ENCODE measurements around the gene CACNA1D.

CACNA1D gene

DNA sequence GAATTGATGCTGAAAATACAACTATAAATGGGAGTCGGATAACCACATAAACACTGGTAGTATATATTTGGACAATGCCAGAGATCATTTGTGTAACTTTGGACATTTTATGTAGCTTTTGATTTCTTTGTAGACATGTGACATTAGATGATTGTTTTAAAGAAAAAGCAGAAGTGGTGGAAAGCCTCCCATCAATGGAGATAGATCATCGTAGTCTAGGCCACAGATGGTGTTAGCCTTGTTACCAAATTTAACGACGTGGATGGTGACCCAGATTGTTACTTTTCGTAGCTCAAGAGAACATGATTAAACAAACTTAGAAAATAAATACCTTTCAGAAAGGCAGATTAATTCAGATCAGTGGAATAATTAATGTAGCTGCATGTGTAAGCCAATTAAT is 8.8 kb downstream of the CACNA1D start:
- no peak for DNase-seq (ENCODE audit: insufficient read length, low spot score)
- peak; percentile 59 for TF ChIP-seq SPI1 (IDR thresholded peaks at IDR 0.05; ENCODE audit: low read depth, low read length)
- no peak for TF ChIP-seq POU2F2 (IDR thresholded peaks at IDR 0.05; ENCODE audit: low read depth, low read length)
- no peak for FAIRE-seq

DNA sequence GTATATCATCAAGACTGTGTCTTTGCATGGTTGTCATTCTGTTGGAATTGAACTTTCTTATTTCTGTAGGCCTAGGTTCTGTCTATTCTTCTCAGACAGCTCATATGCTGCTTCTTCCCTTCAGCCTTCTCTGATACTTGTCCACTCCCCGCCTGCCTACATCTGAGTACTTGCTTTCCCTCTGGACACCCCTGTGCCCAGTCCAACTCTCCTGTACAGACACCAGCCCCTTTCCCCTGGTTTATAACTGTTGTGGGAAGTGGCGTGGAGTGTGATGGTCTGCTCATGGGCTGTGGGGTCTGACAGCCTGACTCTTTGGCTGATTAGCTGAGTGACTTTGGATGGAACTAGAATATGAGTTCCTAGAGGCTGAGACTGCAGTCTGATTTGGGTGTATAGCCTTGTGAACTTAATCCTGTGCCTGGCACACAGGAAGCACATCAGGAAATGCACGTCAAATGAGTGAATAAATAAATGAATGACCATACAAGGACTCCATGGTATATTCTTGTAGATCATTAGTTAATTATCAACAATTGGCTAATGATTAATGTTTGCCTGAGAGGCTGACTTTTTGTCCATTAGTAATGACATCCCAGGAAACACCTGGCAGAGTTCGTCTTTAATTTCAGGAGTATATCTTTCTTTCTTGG is 11.8 kb downstream of the CACNA1D start:
- no peak for DNase-seq (ENCODE audit: insufficient read length, low spot score)
- TF ChIP-seq TAF1 (IDR thresholded peaks at IDR 0.05; ENCODE audit: low read depth, low read length), result no peak
- no peak for TF ChIP-seq POLR2AphosphoS5 (IDR thresholded peaks at IDR 0.05; ENCODE audit: low read depth, low read length)
- no peak for FAIRE-seq

DNA sequence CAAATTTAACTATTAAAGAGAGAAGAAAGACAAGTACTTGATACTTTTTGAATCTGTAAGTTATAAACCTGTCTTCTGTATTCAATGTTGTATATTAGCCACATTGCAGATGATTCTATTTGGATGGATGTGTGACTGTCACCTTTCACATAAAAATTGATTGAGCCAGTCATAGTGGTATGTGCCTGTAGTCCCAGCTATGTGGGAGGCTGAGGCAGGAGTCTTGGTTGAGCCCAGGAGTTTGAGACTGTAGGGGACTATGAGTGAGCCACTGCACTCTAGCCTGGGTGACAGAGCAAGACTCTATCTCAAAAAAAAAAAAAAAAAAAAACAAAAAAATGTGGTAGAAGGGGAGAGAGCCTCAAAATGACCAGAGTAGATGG is 12.3 kb downstream of the CACNA1D start:
- DNase-seq (ENCODE audit: insufficient read length, low spot score) (no peak), FAIRE-seq (no peak)
- TF ChIP-seq TAF1 (IDR thresholded peaks at IDR 0.05; ENCODE audit: low read depth, low read length) (no peak), POLR2A (IDR thresholded peaks at IDR 0.05; ENCODE audit: low read depth, low read length) (no peak), PAX5 (IDR thresholded peaks at IDR 0.05; ENCODE audit: insufficient read depth, low read length, severe bottlenecking) (no peak), SPI1 (IDR thresholded peaks at IDR 0.05; ENCODE audit: low read depth, low read length) (no peak), POLR2AphosphoS5 (IDR thresholded peaks at IDR 0.05; ENCODE audit: low read depth, low read length) (no peak)

DNA sequence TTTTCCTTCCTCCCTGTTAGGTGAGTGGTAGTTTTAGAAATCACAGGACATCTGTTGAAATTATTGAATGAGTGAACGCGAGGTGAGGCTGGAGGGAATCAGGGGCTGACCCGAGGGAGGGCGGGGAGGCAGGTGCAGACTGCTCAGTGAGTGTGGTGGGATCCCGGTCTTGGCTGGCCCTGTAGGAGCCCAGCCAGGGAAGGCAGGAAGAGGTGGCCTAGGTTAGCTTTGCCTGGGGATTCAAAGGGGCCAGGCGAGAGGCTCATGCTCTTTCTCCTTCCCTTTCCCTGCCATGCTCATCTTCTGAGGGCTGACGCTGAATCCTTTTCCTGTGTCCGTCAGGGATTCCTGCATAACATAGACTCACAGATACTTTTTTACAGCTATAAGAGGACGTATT is 15.1 kb downstream of the CACNA1D start:
- TF ChIP-seq PAX5 (IDR thresholded peaks at IDR 0.05; ENCODE audit: insufficient read depth, low read length, severe bottlenecking) (no peak), POLR2A (IDR thresholded peaks at IDR 0.05; ENCODE audit: low read depth, low read length) (no peak), POLR2AphosphoS5 (IDR thresholded peaks at IDR 0.05; ENCODE audit: low read depth, low read length) (no peak), SPI1 (IDR thresholded peaks at IDR 0.05; ENCODE audit: low read depth, low read length) (no peak), TAF1 (IDR thresholded peaks at IDR 0.05; ENCODE audit: low read depth, low read length) (no peak), POU2F2 (IDR thresholded peaks at IDR 0.05; ENCODE audit: low read depth, low read length) (no peak)
- DNase-seq (ENCODE audit: insufficient read length, low spot score) (no peak), FAIRE-seq (no peak)

DNA sequence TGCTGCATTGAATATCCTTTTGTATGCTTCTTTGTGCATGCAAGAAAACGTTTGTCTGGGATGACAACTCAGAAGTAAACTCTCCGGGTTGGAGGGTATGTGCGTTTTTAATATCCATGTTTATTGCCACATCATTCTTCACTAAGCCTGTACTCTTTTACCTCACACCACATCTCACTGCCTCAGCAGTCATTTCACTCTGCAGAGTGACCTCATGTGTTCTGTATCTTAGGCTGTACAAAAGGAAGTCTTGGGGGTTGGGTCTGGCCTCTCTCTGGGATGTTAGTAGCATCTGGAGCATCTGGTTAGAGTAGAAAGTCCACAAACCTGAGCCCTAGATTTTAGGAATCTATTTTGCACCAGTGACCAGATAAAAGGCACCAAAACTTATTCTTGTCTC is 16.1 kb downstream of the CACNA1D start:
- FAIRE-seq, result no peak
- no peak for DNase-seq (ENCODE audit: insufficient read length, low spot score)
- TF ChIP-seq TAF1 (IDR thresholded peaks at IDR 0.05; ENCODE audit: low read depth, low read length) (no peak), PAX5 (IDR thresholded peaks at IDR 0.05; ENCODE audit: insufficient read depth, low read length, severe bottlenecking) (no peak), POLR2AphosphoS5 (IDR thresholded peaks at IDR 0.05; ENCODE audit: low read depth, low read length) (no peak), POU2F2 (IDR thresholded peaks at IDR 0.05; ENCODE audit: low read depth, low read length) (no peak), SPI1 (IDR thresholded peaks at IDR 0.05; ENCODE audit: low read depth, low read length) (no peak), POLR2A (IDR thresholded peaks at IDR 0.05; ENCODE audit: low read depth, low read length) (no peak)

DNA sequence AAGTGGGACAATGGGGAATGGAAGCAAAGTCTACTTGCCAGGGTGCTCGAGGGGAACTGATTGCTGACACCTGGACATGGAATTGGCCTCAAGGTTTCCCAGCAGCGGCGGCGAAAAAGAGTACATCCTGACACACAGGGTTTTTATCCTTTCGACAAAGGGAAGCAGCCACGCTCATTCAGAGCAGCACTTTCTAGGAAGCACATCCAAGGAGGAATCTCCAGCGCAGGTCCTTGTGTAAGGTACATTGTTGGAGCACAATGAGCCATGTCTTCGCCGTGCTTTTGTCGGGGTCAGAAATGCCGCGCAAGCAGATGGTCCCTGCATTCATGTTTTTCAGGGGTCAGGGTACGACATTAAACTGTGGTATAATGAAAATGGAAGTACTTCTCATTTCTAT is 16.8 kb downstream of the CACNA1D start:
- FAIRE-seq (no peak), DNase-seq (ENCODE audit: insufficient read length, low spot score) (no peak)
- TF ChIP-seq POLR2A (IDR thresholded peaks at IDR 0.05; ENCODE audit: low read depth, low read length) (no peak), TAF1 (IDR thresholded peaks at IDR 0.05; ENCODE audit: low read depth, low read length) (no peak), POU2F2 (IDR thresholded peaks at IDR 0.05; ENCODE audit: low read depth, low read length) (no peak), POLR2AphosphoS5 (IDR thresholded peaks at IDR 0.05; ENCODE audit: low read depth, low read length) (no peak), PAX5 (IDR thresholded peaks at IDR 0.05; ENCODE audit: insufficient read depth, low read length, severe bottlenecking) (no peak), SPI1 (IDR thresholded peaks at IDR 0.05; ENCODE audit: low read depth, low read length) (no peak)

DNA sequence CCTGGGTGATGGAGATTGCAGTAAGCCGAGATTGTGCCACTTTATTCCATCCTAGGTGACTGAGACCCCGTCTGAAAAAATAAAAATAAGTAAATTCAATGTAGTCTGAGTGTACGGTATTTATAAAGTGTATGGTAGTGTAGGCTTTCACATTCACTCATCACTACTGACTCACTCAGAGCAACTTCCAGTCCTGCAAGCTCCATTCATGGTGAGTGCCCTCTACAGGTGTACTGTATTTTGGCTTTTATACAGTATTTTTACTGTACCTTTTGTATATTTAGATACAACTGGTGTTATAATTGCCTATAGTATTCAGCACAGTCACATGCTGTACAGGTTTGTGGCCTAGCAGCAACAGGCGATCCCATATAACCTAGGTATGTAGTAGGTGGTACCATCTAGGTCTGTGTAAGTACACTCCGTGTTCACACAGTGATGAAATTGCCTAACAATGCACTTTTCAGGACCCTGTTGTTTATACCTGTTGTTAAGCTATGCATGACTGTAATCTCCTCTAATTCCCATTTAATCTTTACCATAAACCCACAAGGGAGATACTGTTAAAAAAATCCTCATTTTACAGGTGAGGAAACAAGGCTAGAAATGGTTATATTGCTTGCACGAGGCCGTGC is 19.3 kb downstream of the CACNA1D start:
- FAIRE-seq (peak; percentile 72), DNase-seq (ENCODE audit: insufficient read length, low spot score) (no peak)

DNA sequence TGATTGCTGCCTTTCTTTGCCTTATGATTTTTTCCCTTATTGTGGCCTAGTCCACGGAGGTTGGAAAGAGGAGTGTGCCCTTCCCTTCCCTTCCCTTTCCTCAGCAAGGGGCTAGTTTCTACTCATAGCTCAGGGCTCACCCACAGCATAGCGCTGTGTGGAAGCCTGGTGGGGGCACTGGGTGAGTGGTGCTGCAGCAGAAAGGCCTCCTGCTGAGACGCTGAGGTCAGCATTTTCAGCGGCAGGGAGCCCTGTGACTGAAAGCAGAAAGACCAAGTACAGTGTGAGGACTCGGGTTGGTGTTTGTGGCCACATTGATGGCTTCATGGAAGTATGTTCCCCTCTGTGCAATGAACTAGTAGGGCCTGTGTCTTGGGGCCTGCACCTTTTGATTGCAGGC is 21.9 kb downstream of the CACNA1D start:
- TF ChIP-seq POU2F2 (IDR thresholded peaks at IDR 0.05; ENCODE audit: low read depth, low read length) (no peak), POLR2AphosphoS5 (IDR thresholded peaks at IDR 0.05; ENCODE audit: low read depth, low read length) (no peak), SPI1 (IDR thresholded peaks at IDR 0.05; ENCODE audit: low read depth, low read length) (no peak), TAF1 (IDR thresholded peaks at IDR 0.05; ENCODE audit: low read depth, low read length) (no peak), POLR2A (IDR thresholded peaks at IDR 0.05; ENCODE audit: low read depth, low read length) (no peak), PAX5 (IDR thresholded peaks at IDR 0.05; ENCODE audit: insufficient read depth, low read length, severe bottlenecking) (no peak)
- DNase-seq (ENCODE audit: insufficient read length, low spot score) (no peak), FAIRE-seq (no peak)

More for the DNA sequence above, 19.3 kb downstream of the CACNA1D start:
- no peak for TF ChIP-seq POU2F2 (IDR thresholded peaks at IDR 0.05; ENCODE audit: low read depth, low read length)
- no peak for TF ChIP-seq PAX5 (IDR thresholded peaks at IDR 0.05; ENCODE audit: insufficient read depth, low read length, severe bottlenecking)
- TF ChIP-seq TAF1 (IDR thresholded peaks at IDR 0.05; ENCODE audit: low read depth, low read length), result no peak
- TF ChIP-seq SPI1 (IDR thresholded peaks at IDR 0.05; ENCODE audit: low read depth, low read length), result no peak
- TF ChIP-seq POLR2A (IDR thresholded peaks at IDR 0.05; ENCODE audit: low read depth, low read length), result no peak
- TF ChIP-seq POLR2AphosphoS5 (IDR thresholded peaks at IDR 0.05; ENCODE audit: low read depth, low read length), result no peak

DNA sequence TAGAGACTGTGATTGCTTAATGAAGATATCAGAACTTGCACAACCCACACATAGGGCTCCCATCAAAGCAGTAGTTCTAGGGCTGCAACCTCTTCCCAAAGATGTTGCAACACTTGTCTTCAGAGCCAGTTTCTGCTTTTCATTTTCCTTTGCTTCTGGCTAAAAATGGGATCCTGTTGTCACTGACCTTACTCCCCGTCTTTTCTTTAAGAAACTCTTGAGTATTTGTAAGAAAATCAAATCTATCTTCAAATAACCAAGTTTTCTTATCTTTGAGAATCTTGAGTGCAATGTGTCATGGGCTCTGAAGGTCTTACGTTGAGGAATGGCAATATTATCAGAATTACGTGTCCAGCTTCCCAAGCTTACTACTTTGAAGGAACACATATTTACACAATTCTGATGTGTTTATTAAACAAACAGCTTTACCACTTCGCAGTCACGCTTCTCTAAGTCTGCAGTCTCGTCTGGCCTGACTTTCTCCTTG is 24.1 kb downstream of the CACNA1D start:
- TF ChIP-seq TAF1 (IDR thresholded peaks at IDR 0.05; ENCODE audit: low read depth, low read length) (no peak), PAX5 (IDR thresholded peaks at IDR 0.05; ENCODE audit: insufficient read depth, low read length, severe bottlenecking) (no peak), POU2F2 (IDR thresholded peaks at IDR 0.05; ENCODE audit: low read depth, low read length) (no peak), POLR2AphosphoS5 (IDR thresholded peaks at IDR 0.05; ENCODE audit: low read depth, low read length) (no peak), POLR2A (IDR thresholded peaks at IDR 0.05; ENCODE audit: low read depth, low read length) (no peak), SPI1 (IDR thresholded peaks at IDR 0.05; ENCODE audit: low read depth, low read length) (no peak)
- DNase-seq (ENCODE audit: insufficient read length, low spot score) (no peak), FAIRE-seq (no peak)
